Measurements from ENCODE around the gene PRR30. TPM values are rescaled to one million over a fixed set of nuclear protein-coding genes. Genes with fewer than 3 reads are reported as not detected.
A peak's percentile ranks its signal among the peaks of the same experiment; 100 is the strongest.

Gene PRR30
- total RNA-seq, 4 donors from 2014 or later, result not detected

DNA sequence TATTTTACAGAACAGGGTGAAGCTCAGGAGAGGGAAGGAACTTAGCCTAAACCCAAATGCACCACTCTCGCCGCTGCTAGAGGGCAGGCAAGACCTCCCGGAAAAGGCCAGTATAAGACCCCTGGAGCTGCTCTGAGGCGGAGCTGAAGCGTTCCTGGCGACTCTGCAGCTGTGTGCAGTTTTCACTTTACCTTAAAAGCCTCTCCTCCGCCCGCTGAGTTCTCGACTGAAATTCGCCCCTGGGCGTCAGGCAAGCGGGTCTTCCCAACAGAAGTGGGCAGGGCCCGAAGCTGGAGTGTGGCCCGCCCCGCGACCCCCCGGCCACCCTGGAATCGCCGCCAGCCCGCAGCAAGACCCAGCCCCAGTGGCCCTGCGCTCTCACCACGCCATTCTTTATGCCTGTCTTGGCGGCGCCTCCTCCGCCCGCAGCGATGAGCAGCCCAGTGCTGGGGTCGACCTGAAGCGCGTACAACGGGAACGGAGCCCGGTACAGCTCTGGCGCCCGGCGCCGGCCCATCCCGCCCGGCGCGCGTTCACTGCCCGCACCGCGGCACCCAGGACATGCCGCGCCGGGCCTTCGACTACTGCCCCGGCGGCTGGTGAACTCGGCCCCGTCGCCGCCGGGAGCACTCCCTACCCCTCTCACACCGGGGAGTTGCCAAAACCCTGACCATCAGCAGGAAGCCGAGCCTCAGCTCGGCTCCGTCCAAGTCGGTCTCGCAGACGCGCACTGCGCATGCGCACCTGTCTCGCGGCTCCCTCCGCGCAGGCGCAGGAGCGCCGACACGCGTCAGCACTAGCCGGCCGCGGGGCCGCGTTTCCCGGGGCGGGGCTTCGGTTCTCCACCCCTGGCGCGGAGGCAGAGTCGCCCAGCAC is 5.1 kb downstream of the PRR30 start, which contains the start of gene PREB:
PREB (minus strand) TSS at position 732 of the 876 bp plus-strand sequence; CDS start at position 517, 215 bp downstream.
- H3K9me3 ChIP-seq, result no peaks in the 10 kb centered on the region
- WGBS, 2 donors, result 0% methylated on average over 6 to 21 of the region's 86 CpGs
- TF ChIP-seq POLR2A (IDR thresholded peaks at IDR 0.05) (peak in 3 of 4 donors; percentile 66 to 93 (median 82)), CTCF (IDR thresholded peaks at IDR 0.05) (peak in 1 of 6 experiments; percentile 27)
- intact Hi-C loops (cut with DNase I), result no loop called here
- H3K36me3 ChIP-seq, result peaks cover 15 to 39% (median 22%) of the 10 kb centered on the region in 3 donors
- no peaks in the 10 kb centered on the region for H3K27me3 ChIP-seq
- H3K4me3 ChIP-seq, result peak within 1 kb of the TSS; percentile 62 to 97 (median 94)
- DNase-seq, result peak; percentile 80
- peaks cover 12 to 28% (median 13%) of the 10 kb centered on the region in 3 donors for H3K4me1 ChIP-seq
- peak within 1 kb of the TSS; percentile 86 to 95 (median 90) for H3K27ac ChIP-seq

DNA sequence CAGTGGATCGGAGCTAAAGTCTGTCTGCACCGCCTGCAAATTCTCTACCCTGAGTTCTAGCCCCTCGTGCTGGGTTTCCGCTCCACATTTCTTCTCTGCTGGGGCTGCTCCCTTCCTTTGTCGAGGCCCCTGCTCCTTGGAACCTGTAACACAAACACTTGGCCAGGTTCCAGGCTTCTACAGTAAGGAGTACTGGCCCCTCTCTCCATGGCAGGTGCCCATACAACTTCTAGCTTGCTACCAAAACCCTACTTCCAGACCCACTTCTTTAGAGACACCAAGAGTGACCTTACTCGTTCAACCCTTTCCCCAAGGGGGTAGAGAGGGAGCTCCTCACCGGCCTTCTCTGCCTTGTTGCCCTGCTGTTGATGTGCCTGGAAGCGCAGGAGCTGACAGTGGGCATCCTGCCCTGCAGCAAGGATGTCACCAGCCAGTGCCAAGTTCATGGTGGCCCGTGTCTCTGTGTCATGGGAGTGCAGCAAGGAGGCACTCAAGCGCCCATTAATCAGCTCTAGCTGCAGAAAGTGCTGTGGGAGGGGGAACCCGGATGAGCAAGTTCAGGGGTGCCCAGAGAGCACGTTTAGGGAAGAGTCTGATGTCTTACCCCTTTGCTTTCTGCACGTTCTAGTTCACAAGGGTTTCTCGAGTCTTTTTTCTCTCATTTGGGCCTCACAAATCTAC is 5.9 kb downstream of the PRR30 start:
- DNase-seq, result no peak
- Histone ChIP-seq H3K36me3 (peaks cover 15 to 39% (median 22%) of the 10 kb centered on the region in 3 donors), H3K4me3 (peak overlapping the region; percentile 62 to 97 (median 94)), H3K4me1 (peaks cover 12 to 28% (median 13%) of the 10 kb centered on the region in 3 donors), H3K27me3 (no peaks in the 10 kb centered on the region), H3K9me3 (no peaks in the 10 kb centered on the region), H3K27ac (peak overlapping the region in 3 of 4 donors; percentile 86 to 95 (median 89))
- intact Hi-C loops (cut with DNase I), result no loop called here
- WGBS, 2 donors, result 39 to 41% methylated on average over 14 of the region's 14 CpGs
- TF ChIP-seq CTCF (IDR thresholded peaks at IDR 0.05) (no peak), POLR2A (IDR thresholded peaks at IDR 0.05) (no peak)

GRCh38 chr2:27131429-27131828 is 7.8 kb downstream of the PRR30 start:
- TF ChIP-seq CTCF (IDR thresholded peaks at IDR 0.05) (no peak), POLR2A (IDR thresholded peaks at IDR 0.05) (no peak)
- H3K27me3 ChIP-seq, result no peaks in the 10 kb centered on the region
- intact Hi-C loops (cut with DNase I), result no loop called here
- H3K9me3 ChIP-seq, result no peaks in the 10 kb centered on the region
- peaks cover 12 to 28% (median 13%) of the 10 kb centered on the region in 3 donors for H3K4me1 ChIP-seq
- peaks cover 15 to 39% (median 22%) of the 10 kb centered on the region in 3 donors for H3K36me3 ChIP-seq
- 72 to 89% methylated on average over 7 to 8 of the region's 11 CpGs for WGBS, 2 donors
- H3K4me3 ChIP-seq, result no peak overlapping the region
- no peak overlapping the region for H3K27ac ChIP-seq
- DNase-seq, result no peak

DNA sequence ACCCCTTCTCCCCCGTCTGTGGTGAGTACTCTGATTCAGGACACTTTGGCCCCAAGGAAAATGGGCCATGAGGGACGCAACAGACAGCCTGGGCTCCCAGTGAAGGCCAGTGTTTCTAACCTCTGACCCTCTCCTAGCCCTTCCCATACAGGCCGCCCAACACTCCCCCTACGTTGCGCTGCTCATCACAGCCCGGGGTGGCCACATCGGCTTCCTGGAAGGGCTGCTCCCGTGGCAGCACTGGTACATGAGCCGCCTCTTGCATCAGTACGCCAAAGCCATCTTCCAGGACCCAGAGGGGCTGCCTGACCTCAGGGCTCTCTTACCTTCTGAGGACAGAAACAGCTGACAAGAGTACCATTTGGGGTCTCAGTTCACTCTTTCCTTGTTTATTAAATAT is 8.8 kb downstream of the PRR30 start:
- Histone ChIP-seq H3K9me3 (no peaks in the 10 kb centered on the region), H3K27ac (no peak overlapping the region), H3K4me1 (peaks cover 12 to 28% (median 13%) of the 10 kb centered on the region in 3 donors), H3K36me3 (peaks cover 15 to 39% (median 22%) of the 10 kb centered on the region in 3 donors), H3K4me3 (no peak overlapping the region), H3K27me3 (no peaks in the 10 kb centered on the region)
- WGBS, 2 donors, result 87 to 90% methylated on average over 4 to 9 of the region's 10 CpGs
- DNase-seq, result no peak
- TF ChIP-seq POLR2A (IDR thresholded peaks at IDR 0.05) (no peak), CTCF (IDR thresholded peaks at IDR 0.05) (no peak)
- intact Hi-C loops (cut with DNase I), result no loop called here
